HCT116 (cell line): ENCODE data around the gene IGFBP7. TPM values are rescaled to one million over a fixed set of nuclear protein-coding genes. Genes with fewer than 3 reads are reported as not detected.

Experiments
- ATAC-seq: fragments of 200-7000 bp; cut with Tn5 transposase; 2 replicates; pipeline ENCODE4 v1.9.1; 2020; ENCODE audit warnings: mild to moderate bottlenecking, moderate library complexity
- BruUV-seq: library from RNA; stranded (reverse); fragments of 400-500 nt; replicated peaks from 2 replicates; lab custom pipeline; 2021; lab: Mats Ljungman, UMichigan
- CTCF ChIA-PET: fragments of 300-600 bp; sonication (Branson Sonifier 250); formaldehyde crosslinking; loops from one replicate; lab custom pipeline; 2021; ENCODE audit warnings: antibody characterized with exemption; lab: Charles Lee
- POLR2A ChIA-PET: fragments of 300-600, 350-600 bp; sonication (Branson Sonifier 250); formaldehyde crosslinking; loops from one replicate; lab custom pipeline; 2021; ENCODE audit warnings: antibody characterized with exemption; lab: Charles Lee
- RAD21 ChIA-PET, 2 experiments: fragments of 300-600 bp; sonication (Branson Sonifier 250); formaldehyde crosslinking; loops; one replicate each; lab custom pipeline; 2023; ENCODE audit warnings: low total read pairs in 2 of 2; ENCODE audit not compliant: uncharacterized antibody in 2 of 2, unreplicated experiment in 2 of 2, low non-redundant PET in 1 of 2; lab: Charles Lee
- DNase-seq: peaks from one replicate; pipeline ENCODE4 v3.0.0-alpha.2; 2010; ENCODE audit warnings: low read depth, low spot score
- H2AFZ ChIP-seq: fragments of 200-600 bp; shearing (Covaris generic), sonication (generic); 2 replicates; pipeline ENCODE4 v1.6.1; 2017; ENCODE audit warnings: low read depth, mixed run types, mixed read lengths, antibody characterized with exemption, low read length; ENCODE audit not compliant: poor library complexity, severe bottlenecking
- H3K27ac ChIP-seq: 2 replicates; pipeline ENCODE4 v1.5.1; 2012; ENCODE audit warnings: low read depth, low read length
- H3K27me3 ChIP-seq: fragments of 200-600 bp; sonication (generic); 2 replicates; pipeline ENCODE4 v1.6.1; 2016; ENCODE audit warnings: mixed run types, low read length, mixed read lengths; ENCODE audit not compliant: insufficient read depth
- H3K36me3 ChIP-seq, 2 experiments: fragments of 200-500 bp in 1 of 2; fragments of 200-600 bp in 1 of 2; sonication (Bioruptor generic) in 1 of 2; sonication (generic) in 1 of 2; 2 replicates each; pipeline versions ENCODE4 v1.5.1 to v1.6.1; 2014 to 2016; ENCODE audit warnings: low read length in 2 of 2, inconsistent platforms in 1 of 2, mixed read lengths in 1 of 2, mixed run types in 1 of 2; ENCODE audit not compliant: insufficient read depth in 2 of 2, control insufficient read depth in 1 of 2
- H3K4me1 ChIP-seq, 2 experiments: fragments of 200-600 bp in 1 of 2; sonication (generic) in 1 of 2; 2 replicates each; pipeline versions ENCODE4 v1.5.1 to v1.6.1; 2012 to 2017; ENCODE audit warnings: low read length in 2 of 2, inconsistent platforms in 1 of 2, mild to moderate bottlenecking in 1 of 2, mixed read lengths in 1 of 2, mixed run types in 1 of 2, moderate library complexity in 1 of 2; ENCODE audit not compliant: insufficient read depth in 2 of 2, control insufficient read depth in 1 of 2
- H3K4me2 ChIP-seq: fragments of 200-600 bp; sonication (generic); 2 replicates; pipeline ENCODE4 v1.6.1; 2017; ENCODE audit warnings: mixed run types, low read length, mixed read lengths
- H3K4me3 ChIP-seq, 2 experiments: fragments of 200-600 bp in 1 of 2; sonication (generic) in 1 of 2; replicated peaks in 1 of 2; 2 replicates each; pipeline ENCODE4 v1.5.1; 2011 to 2016; ENCODE audit warnings: low read length in 2 of 2, control low read depth in 1 of 2, low read depth in 1 of 2, mild to moderate bottlenecking in 1 of 2, mixed read lengths in 1 of 2, mixed run types in 1 of 2
- H3K79me2 ChIP-seq: fragments of 200-600 bp; sonication (generic); 2 replicates; pipeline ENCODE4 v1.6.1; 2017; ENCODE audit warnings: mild to moderate bottlenecking, mixed run types, low read length, moderate library complexity, mixed read lengths; ENCODE audit not compliant: insufficient read depth
- H3K9ac ChIP-seq: fragments of 200-600 bp; sonication (generic); 2 replicates; pipeline ENCODE4 v1.6.1; 2016; ENCODE audit warnings: low read length, mixed read lengths
- H3K9me2 ChIP-seq: fragments of 200-600 bp; sonication (generic), shearing (Covaris generic); 2 replicates; pipeline ENCODE4 v1.6.1; 2017; ENCODE audit warnings: mixed run types, mild to moderate bottlenecking, moderate library complexity; ENCODE audit not compliant: insufficient read depth
- H3K9me3 ChIP-seq, 2 experiments: fragments of 200-500 bp in 1 of 2; fragments of 200-600 bp in 1 of 2; sonication (Bioruptor generic) in 1 of 2; sonication (generic) in 1 of 2; 2 replicates each; pipeline ENCODE4 v1.6.1; 2014 to 2017; ENCODE audit warnings: low read length in 2 of 2, mixed read lengths in 2 of 2, inconsistent platforms in 1 of 2, low read depth in 1 of 2, mild to moderate bottlenecking in 1 of 2, mixed run types in 1 of 2, moderate library complexity in 1 of 2; ENCODE audit not compliant: control insufficient read depth in 1 of 2, insufficient read depth in 1 of 2
- H4K20me1 ChIP-seq: fragments of 200-600 bp; sonication (generic), shearing (Covaris generic); 2 replicates; pipeline ENCODE4 v1.6.1; 2017; ENCODE audit warnings: mixed run types, mild to moderate bottlenecking, moderate library complexity; ENCODE audit not compliant: insufficient read depth
- ATF3 ChIP-seq: IDR thresholded peaks from 2 replicates; pipeline ENCODE4 v1.6.1; 2012
- CBX3 ChIP-seq: IDR thresholded peaks from 2 replicates; pipeline ENCODE4 v1.6.1; 2012; ENCODE audit warnings: low read depth
- CTCF ChIP-seq, 3 experiments: fragments of 200-600 bp in 1 of 3; sonication (generic) in 1 of 3; IDR thresholded peaks in 2 of 3; conservative IDR thresholded peaks in 1 of 3; 2 replicates each; pipeline ENCODE4 v1.5.1; 2012 to 2017; ENCODE audit warnings: low read depth in 2 of 3, low read length in 2 of 3, antibody characterized with exemption in 1 of 3, borderline replicate concordance in 1 of 3, control low read depth in 1 of 3, mild to moderate bottlenecking in 1 of 3, mixed read lengths in 1 of 3, mixed run types in 1 of 3, moderate library complexity in 1 of 3; ENCODE audit not compliant: insufficient read depth in 1 of 3
- EZH2 ChIP-seq: fragments of 200-600 bp; sonication (generic); IDR thresholded peaks from 2 replicates; pipeline ENCODE4 v1.6.1; 2017; ENCODE audit warnings: antibody characterized with exemption, mixed run types
- FOSL1 ChIP-seq: IDR thresholded peaks from 2 replicates; pipeline ENCODE4 v1.6.1; 2012; ENCODE audit warnings: low read depth
- JUND ChIP-seq: IDR thresholded peaks from 2 replicates; pipeline ENCODE4 v1.6.1; 2012
- MAX ChIP-seq: IDR thresholded peaks from 2 replicates; pipeline ENCODE4 v1.6.1; 2012
- RAD21 ChIP-seq: IDR thresholded peaks from 2 replicates; pipeline ENCODE4 v1.6.1; 2012; ENCODE audit warnings: low read depth, mild to moderate bottlenecking
- SIN3A ChIP-seq: IDR thresholded peaks from 2 replicates; pipeline ENCODE4 v1.6.1; 2012; ENCODE audit warnings: low read depth
- SRF ChIP-seq: IDR thresholded peaks from 2 replicates; pipeline ENCODE4 v1.6.1; 2012; ENCODE audit warnings: low read depth
- TCF7L2 ChIP-seq: IDR thresholded peaks from 2 replicates; pipeline ENCODE4 v1.7.0; 2011; ENCODE audit warnings: borderline replicate concordance, inconsistent platforms; ENCODE audit not compliant: insufficient read depth, insufficient read length; ENCODE audit errors: extremely low read depth
- intact Hi-C: fragments of 100-400 bp; cut with micrococcal nuclease; formaldehyde crosslinking; loops from 2 replicates; pipeline ENCODE4 v1.10.0; 2022
- total RNA-seq: library from RNA; stranded (reverse); gene quantifications from one replicate; pipeline ENCODE4 v1.2.1, GENCODE V29; 2021; ENCODE audit not compliant: unreplicated experiment
- TF ChIP-seq, protein P1 (sequence below): IDR thresholded peaks from 2 replicates; pipeline ENCODE4 v1.6.1; 2012; ENCODE audit warnings: low read depth

Gene IGFBP7
- total RNA-seq, 1 experiment from 2014 or later = 0.91 TPM

DNA sequence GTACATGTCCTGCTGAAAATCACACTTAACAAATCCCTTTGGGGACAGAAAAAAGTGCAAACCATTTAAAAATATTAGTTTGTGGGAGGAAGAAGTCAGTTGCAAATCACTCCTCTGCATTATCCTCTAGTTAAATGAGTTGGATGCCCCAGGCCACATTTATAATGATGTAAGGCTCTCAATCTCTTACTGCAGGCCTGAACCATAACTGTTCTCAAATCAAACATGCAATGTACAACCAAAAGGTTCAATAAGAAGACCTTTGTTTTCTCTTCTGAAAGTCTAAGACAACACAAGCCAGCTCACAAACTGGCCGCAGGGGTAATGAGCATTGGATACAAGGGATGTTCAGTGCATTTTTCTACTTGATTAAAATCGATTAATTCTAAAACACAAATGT is 39.7 kb downstream of the IGFBP7 start:
- POLR2A ChIA-PET = no interaction called here
- no peak overlapping the region for H3K27ac ChIP-seq
- peaks cover 2 to 7% of the 10 kb centered on the region in 2 experiments; a peak in 1 of 4 replicates for H3K4me1 ChIP-seq
- no peaks in the 10 kb centered on the region for H3K79me2 ChIP-seq
- no peaks in the 10 kb centered on the region for H3K9me2 ChIP-seq
- no peaks in the 10 kb centered on the region for H3K9me3 ChIP-seq
- H3K4me2 ChIP-seq = no peak overlapping the region
- H4K20me1 ChIP-seq = no peaks in the 10 kb centered on the region
- no peak overlapping the region for H2AFZ ChIP-seq
- H3K36me3 ChIP-seq = no peaks in the 10 kb centered on the region
- CTCF ChIA-PET = no interaction called here
- ATAC-seq = no peak
- TF ChIP-seq CTCF (IDR thresholded peaks at IDR 0.05 in 2 of 3, conservative IDR thresholded peaks at IDR 0.05 in 1 of 3; ENCODE audit: borderline replicate concordance in 1 of 3, insufficient read depth in 1 of 3, low read depth in 2 of 3, low read length in 2 of 3) (no peak), RAD21 (no peak), SIN3A (no peak), FOSL1 (no peak), CBX3 (no peak), JUND (no peak), TCF7L2 (no peak), SRF (no peak), MAX (no peak), ATF3 (no peak), EZH2 (no peak)
- TF ChIP-seq, protein P1, sequence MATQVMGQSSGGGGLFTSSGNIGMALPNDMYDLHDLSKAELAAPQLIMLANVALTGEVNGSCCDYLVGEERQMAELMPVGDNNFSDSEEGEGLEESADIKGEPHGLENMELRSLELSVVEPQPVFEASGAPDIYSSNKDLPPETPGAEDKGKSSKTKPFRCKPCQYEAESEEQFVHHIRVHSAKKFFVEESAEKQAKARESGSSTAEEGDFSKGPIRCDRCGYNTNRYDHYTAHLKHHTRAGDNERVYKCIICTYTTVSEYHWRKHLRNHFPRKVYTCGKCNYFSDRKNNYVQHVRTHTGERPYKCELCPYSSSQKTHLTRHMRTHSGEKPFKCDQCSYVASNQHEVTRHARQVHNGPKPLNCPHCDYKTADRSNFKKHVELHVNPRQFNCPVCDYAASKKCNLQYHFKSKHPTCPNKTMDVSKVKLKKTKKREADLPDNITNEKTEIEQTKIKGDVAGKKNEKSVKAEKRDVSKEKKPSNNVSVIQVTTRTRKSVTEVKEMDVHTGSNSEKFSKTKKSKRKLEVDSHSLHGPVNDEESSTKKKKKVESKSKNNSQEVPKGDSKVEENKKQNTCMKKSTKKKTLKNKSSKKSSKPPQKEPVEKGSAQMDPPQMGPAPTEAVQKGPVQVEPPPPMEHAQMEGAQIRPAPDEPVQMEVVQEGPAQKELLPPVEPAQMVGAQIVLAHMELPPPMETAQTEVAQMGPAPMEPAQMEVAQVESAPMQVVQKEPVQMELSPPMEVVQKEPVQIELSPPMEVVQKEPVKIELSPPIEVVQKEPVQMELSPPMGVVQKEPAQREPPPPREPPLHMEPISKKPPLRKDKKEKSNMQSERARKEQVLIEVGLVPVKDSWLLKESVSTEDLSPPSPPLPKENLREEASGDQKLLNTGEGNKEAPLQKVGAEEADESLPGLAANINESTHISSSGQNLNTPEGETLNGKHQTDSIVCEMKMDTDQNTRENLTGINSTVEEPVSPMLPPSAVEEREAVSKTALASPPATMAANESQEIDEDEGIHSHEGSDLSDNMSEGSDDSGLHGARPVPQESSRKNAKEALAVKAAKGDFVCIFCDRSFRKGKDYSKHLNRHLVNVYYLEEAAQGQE = no peak
- H3K27me3 ChIP-seq = peaks cover 4% of the 10 kb centered on the region; the same call in 1 of the 2 replicates
- RAD21 ChIA-PET = no interaction called here
- intact Hi-C loops = no loop called here
- H3K9ac ChIP-seq = no peak overlapping the region
- BruUV-seq = no TSS peak
- no peak for DNase-seq
- H3K4me3 ChIP-seq = no peak overlapping the region
